GM21390 (cell line): ENCODE measurements around the gene PPP1R7.

Experiments used
- ATAC-seq: cut with Tn5 transposase; IDR thresholded peaks from one replicate; pipeline ENCODE4 v1.9.1; 2021; ENCODE audit not compliant: unreplicated experiment

Gene PPP1R7

GRCh38 chr2:241160318-241160717, 10.1 kb downstream of the PPP1R7 start:
- ATAC-seq: no peak

DNA sequence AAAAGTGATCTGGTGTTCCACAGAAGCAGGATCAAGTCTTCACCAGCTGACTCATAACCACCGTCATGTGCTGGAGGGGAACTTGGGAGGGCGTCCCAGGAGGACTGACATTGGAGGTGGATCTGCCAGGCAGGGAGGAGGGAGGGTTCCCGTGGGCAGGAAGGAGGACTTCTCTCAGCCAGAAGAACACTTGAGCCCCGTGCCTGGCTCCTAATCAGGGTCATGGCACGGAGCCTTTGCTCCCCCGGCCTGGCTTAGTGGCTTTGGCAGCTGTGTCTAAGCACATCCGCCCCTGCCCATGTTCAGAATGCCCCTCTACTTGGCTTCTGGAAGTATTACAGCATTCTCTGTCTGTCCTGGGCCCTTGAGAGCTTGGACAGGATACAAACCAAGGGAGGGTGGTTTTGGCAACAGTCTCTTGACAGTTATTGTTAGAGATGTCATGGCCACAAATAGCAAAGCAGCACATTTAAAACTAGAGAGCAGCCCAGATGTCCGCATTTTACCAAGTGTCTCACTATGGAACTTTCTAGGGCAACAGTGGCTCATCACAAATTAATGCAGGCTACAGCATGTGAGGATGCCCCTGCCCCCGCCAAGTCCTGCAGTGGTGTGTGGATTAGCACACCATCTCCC, 11.5 kb downstream of the PPP1R7 start:
- no peak for ATAC-seq

- ATAC-seq: no peak
Observed at GRCh38 chr2:241163601-241164118, 13.4 kb downstream of the PPP1R7 start.

- no peak for ATAC-seq
Observed at GRCh38 chr2:241168366-241168765, 18.1 kb downstream of the PPP1R7 start.

GRCh38 chr2:241173557-241173956, 23.3 kb downstream of the PPP1R7 start:
- no peak for ATAC-seq

- ATAC-seq: no peak
Observed at GRCh38 chr2:241177526-241178334, 27.5 kb downstream of the PPP1R7 start.

DNA sequence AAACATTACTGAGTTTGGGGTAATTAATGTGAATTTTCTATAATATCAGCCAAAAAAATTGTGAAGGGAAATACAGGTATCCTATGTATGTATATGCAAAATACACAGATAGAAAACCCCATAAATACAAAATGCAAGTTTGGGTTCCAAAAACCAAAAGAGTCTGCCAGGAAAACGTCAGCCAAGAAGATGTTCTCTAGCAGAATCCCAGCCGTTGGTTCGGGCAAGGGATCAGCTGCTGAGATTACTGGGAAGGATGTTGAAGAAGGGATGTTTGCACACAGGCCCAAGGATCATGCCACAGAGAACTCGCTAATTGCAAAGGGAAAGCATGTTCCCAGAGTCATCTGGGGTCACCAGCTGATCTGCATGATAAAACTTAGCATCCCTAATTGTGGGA, 28.7 kb downstream of the PPP1R7 start:
- ATAC-seq: no peak

DNA sequence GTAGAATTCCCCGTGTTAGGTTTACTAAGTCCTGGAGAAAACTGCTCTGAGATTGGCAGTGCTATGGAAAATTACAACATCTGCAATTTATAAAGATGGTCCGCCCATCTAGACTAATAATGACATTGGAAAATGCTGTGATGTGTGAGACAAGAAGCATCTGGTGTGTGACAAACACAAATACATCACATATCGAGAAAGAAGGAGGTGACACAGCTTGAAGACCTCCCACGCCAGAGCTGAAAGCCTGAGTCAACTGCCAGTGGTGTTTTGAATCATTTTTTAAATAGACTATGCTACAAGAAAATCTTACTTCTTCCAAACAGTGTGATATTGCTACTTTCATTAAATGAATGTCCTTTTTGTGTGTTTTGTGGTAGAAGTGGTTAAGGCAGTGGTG, 29.6 kb downstream of the PPP1R7 start:
- ATAC-seq: no peak

DNA sequence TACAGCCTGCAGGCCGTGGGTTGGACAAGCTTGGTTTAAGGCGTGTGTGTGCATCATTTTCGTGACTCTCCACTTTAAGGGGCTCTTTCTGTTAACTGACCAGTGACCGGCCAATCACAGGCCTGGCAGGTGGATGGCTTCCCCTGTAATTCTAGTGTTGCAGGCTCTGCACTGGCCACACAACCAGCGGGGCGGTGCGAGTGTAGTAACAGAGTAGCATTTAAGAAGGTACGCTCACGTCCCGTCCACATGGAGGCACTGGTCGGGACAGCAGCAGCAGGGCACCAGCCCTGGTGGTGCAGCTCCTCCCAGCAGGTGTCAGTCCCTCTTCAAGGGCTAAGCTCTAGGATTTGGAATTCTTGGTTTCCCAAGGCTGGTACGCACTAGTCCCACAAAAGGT, 30.2 kb downstream of the PPP1R7 start:
- no peak for ATAC-seq

GRCh38 chr2:241182126-241182525, 31.9 kb downstream of the PPP1R7 start:
- ATAC-seq: no peak

- no peak for ATAC-seq
Observed at GRCh38 chr2:241182531-241183133, 32.4 kb downstream of the PPP1R7 start.

- no peak for ATAC-seq
Observed at GRCh38 chr2:241183221-241183620, 33.0 kb downstream of the PPP1R7 start.

DNA sequence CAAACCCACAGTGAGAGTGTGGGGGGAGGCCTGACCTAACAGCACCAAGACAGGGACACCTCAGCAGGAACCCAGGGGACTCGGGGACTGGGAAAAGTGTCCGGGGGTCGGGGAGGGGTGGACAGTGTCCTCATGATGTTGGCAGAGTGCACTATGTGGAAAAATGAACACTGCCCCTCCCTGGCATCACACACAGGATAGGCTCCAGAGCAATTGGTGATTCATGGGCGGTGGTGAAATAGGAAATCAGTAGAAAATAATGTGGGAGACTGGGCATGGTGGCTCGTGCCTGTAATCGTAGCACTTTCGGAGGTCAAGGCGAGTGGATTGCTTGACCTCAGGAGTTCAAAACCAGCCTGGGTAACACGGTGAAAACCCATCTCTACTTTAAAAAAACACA, 34.6 kb downstream of the PPP1R7 start:
- ATAC-seq: no peak

DNA sequence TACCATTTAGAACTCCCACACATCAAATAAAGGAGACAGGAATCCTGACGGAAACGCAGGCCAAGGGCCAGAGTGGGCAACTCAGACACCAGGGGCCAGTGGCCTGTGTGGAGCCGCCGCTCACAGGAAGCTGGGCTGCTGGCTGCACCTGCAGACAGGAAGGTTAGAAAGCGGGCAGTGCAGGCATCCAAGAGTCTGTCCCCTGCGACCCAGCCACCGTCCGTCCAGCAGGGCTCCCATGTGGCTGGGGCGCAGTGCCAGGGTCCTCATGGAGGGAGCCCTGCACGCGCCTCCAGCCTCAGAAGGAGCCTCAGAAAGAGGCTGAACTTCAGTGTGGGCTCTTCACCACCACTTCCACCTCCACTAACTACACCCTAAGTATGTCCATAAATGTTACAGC, 35.7 kb downstream of the PPP1R7 start:
- no peak for ATAC-seq

DNA sequence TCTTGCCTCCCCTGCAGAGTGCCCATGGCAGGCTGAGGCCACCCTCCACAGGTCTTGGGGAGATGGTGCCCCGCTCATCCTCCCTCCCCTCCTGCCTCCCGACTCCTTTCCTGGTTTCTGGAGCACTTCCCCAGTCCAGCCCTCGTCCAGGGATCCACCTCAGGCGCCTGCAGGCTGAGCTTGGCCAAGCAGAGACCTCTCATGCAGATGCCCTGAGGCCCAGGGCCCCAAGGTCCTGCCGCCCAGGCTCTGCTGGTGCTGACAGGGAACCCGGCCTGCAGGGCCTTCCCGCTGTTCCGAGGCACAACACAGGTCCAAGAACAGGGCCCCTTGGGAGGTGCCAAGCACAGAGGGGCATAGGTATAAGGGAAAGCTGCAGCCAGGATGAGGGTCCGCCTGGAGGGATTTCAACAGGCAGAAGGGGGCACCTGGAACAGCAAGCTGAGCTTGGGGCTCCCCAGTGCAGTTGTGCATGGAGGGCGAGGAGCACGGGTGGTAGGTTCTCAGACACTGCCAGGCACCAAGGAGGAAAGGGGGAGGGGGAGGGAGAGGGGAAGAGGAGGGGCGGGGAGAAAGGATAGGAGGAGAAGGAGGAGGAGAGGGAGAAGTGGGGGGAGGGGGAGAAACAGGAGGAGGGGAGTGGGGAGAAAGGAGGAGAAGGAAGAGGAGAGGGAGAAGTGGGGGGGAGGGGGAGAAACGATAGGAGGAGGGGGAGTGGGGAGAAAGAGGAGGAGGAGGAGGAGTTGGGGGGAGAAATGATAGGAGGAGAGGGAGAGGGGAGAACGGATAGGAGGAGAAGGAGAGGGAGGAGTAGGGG, 37.0 kb downstream of the PPP1R7 start:
- ATAC-seq: no peak

DNA sequence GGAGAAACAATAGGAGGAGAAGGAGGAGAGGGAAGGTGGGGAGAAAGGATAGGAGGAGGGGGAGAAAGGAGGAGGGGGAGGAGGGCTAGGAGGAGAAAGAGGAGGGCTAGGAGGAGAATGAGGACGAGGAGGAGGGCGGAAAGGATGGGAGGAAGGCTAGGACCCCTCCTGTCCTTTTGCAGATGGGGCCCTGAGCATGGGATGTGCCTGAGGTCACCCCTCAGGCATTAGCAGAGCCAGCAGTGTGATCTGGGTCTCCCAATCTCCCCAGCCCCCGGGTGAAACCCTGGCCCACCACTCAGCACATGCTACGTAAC, 37.6 kb downstream of the PPP1R7 start:
- no peak for ATAC-seq

DNA sequence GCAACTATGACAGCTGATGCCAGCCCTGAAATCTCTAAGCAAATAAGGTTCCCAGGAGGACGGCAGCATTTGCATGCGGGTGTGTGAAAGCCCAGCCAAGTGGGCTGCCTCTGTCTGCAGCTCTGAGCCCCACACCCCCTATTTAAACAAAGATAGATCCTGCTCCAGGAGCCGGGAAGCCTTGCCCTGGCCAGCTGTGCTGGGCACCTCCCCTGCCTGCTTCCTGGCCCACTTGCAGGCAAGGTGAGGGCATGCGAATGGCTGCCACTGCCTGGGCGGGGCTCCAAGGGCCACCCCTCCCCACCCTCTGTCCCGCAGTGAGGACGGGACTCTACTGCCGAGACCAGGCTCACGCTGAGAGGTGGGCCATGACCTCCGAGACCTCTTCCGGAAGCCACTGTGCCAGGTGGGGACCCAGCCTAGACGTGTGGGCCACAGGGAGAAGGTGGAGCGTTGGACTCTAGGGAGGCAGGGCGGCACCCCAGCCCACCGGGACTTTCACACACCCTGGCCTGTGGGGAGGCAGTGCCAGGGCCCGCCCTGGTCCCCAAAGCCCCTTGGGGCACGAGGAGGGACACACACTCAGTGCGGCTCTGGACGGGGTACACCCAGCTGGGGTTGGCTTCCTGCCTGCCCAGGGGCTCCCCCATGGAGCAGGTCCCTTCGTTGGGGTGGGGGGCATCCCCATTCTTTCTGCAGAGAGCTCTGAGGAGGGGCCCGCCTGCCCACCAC, 38.3 kb downstream of the PPP1R7 start, which contains the start of gene ANO7:
ANO7 (plus strand) TSS at position 317 of the 732 bp plus-strand sequence. CDS start 1,387 bp downstream, outside the sequence.
- ATAC-seq: no peak

DNA sequence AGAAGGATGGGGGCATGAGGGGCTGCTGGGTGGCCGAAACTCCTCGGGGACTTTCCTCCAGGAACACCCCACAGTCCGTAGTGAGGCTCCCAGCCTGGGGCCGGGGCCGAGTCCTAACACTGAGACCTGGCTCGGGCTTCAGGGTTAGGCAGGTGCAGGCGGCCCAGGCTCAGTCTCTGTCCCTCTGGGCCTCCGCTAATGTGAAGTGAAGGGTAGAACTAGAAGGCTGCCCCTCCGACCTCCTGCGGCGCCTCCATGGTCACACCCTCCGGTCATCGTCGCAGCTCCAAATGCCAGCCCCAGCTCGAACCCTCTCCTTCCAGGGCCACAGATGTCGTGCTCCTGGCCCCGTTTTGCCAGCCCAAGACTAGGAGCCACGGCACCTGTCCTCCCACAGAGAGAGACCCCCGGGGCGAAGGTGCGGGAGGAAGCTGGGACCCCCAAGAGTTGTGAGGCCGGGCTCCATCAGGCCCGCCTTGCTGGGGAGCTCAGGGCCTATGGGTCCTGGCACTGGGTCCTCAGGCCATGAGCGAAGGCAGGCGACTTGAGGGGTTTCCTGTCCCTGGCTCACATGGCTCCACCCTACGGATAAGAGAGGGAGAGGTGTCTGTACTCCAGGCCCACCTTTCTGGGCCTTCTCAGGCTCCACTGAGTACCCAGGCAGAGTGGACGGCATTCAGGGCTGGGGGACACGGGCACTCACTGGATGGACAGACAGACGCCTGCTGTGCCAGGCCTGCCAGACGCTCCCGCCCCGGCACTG, 39.0 kb downstream of the PPP1R7 start:
- ATAC-seq: no peak

DNA sequence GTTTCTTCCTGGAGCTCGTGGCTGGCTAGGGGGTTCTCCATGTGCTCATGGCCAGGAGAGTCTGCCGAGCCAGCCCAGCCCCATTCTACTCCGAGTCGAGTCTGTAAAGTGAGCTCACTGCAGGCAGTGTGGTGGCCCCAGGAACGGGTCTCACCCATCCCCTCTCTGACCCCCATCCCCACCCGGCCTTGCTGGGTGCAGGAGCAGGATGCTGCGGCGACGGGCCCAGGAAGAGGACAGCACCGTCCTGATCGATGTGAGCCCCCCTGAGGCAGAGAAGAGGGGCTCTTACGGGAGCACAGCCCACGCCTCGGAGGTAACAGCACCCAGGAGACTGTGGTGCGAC, 39.6 kb downstream of the PPP1R7 start:
- ATAC-seq: no peak
